Thyroid gland (tissue), 4 donors: ENCODE results near the gene RBM4B.

ENCODE experiments used
- CTCF ChIP-seq, 6 experiments: fragments of 200-600 bp in 3 of 6; fragments of 450-650 bp in 3 of 6; sonication (generic) in 3 of 6; IDR thresholded peaks; one replicate each; pipeline ENCODE4 v1.5.1; 2016 to 2019; ENCODE audit warnings: antibody characterized with exemption in 6 of 6, mild to moderate bottlenecking in 2 of 6, inconsistent platforms in 1 of 6, moderate library complexity in 1 of 6
- POLR2A ChIP-seq, 2 donors: fragments of 450-650 bp; IDR thresholded peaks; one replicate each; pipeline ENCODE4 v1.6.1; 2017; ENCODE audit warnings: antibody characterized with exemption in 2 of 2, mild to moderate bottlenecking in 2 of 2, moderate library complexity in 1 of 2

DNA sequence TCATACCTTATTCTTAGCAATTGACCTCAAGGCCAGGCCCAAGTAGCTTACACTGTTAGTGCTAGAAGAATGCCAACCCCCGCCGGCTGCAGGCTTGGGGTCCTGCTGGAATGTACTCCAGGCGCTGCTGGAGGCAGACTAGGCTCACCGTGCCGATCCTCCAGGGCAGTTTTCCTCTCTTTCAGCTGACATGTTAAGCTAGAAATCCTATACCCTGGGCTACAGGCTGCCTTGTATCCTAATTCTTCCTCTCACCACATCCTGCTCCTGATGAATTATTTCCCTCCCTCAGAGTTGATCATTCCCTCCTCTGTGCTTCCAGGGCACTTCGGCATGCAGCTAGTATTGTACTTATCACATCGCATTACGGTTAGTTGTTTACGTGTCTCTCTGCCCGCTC lies 48.0 kb upstream of the RBM4B start:
- TF ChIP-seq CTCF (IDR thresholded peaks at IDR 0.05) (no peak), POLR2A (IDR thresholded peaks at IDR 0.05) (no peak)
